ENCODE data around the gene PFDN6.

Gene PFDN6

GRCh38 chr6:33318426-33319073 lies 29.1 kb downstream of the PFDN6 start:
- FAIRE-seq: no peak

- no peak for FAIRE-seq
Measured at GRCh38 chr6:33319939-33320314, 30.5 kb downstream of the PFDN6 start.

DNA sequence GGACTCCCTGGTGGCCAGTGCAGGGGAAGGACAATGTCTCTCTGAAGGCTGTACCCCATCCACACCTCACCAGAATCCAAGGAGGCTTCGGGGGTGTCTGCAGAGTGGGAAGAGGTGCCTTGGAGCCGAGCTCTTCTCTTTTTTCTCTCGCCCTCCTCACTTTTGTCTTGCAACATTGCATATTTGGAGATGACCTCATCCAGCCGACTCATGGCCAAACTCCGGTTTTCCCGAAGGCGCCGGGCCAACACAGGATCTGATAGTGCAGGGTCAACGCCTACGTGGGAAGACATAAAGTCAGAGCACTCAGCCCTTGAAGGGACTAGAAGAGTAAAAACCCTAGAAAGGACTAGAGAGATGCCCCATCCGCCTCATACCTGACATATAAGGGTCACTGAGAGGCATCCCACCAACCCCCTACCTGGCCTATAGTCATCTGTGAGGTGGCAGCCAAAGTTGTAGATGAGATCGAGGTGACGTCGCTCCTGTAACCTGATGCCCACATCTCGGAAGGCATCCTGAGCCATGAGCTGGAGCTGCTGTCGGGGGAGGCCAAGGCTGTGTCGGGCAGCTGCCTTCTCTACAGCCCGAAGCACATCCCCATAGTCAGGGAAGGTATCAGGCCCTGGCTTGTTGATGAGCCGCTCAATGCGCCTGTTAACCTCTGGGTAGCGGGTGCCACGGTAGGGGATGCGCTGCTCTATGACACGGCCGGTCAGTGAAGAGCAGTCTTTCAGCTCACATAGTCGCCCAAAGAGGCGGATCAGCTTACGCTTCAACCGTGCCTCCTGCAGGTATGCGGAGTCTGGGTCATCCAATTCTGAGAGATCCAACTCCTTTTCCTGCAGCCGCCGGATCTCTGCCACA lies 31.1 kb downstream of the PFDN6 start:
- no peak for FAIRE-seq

- FAIRE-seq: no peak
Measured at GRCh38 chr6:33321227-33321626, 31.8 kb downstream of the PFDN6 start.

DNA sequence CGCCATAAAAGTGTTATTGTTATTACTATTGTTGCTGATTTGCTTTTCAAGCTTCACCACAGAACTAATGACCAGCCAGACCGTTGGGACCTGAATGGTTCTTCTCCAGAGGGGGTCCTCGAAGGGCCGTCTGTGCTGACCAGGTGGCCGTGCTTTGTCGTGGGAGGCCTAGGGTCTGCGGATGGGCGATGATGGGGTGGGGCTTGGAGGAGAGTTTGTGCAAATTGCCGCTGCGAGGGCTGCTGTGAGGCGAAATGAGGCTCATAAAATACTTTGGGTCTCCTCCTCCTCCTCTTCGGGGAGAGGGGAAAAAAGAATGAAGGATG lies 34.2 kb downstream of the PFDN6 start:
- no peak for FAIRE-seq

DNA sequence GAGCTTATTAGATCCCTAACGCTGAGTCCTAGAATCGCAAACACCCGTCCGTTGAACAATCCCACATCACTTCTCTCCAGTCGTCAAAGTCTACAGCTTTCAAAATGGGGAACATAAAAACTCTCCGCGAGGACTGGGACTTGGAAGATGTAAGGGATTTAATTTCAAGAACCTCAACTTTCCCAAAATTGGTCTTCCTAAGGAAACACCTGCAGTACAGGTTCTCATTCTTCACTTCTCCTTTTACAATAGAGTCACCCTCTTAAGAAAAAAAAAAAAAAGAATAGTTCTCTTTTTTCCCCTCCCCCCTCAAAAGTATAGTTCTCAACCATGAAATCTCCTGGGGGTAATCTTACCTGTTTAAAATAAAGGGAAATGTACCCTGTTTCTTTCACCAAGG lies 34.7 kb downstream of the PFDN6 start:
- FAIRE-seq: no peak

DNA sequence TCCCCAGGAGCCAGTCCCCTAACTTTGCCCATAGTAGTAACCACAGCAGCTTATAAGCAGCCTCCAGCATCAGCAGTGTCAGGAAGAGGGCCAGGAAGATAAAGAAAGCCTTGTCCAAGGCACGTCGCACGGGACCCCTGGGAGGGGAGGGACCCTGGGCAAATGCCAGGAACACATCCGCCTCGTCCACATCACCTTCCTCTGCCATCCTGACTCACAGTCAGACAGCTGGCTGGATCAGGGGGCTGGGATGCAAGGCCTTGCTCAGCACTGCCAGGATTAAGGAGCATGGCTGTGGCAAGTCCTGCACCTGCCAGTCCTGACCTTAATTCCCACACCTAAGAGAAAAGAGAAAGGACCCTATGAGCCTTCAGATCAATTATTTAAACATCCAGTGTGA lies 39.7 kb downstream of the PFDN6 start:
- no peak for FAIRE-seq

DNA sequence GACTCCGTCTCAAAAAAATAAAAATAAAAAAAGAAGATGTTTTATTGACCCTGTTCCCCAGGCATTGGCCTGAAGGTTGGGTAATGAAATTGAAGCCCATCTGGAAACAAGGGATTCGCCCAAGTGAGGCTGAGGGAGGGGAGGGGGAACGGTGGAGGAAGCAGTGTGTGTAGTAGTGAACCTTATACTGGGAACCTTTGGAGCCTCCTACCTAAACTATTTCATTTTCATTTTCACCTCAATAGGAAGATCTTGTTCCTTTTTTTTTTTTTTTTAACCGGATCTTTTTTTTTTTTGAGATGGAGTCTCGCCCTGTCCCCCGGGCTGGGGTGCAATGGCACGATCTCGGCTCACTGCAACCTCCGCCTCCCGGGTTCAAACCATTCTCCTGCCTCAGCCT lies 41.3 kb downstream of the PFDN6 start:
- FAIRE-seq: no peak

GRCh38 chr6:33333666-33334065 lies 44.3 kb downstream of the PFDN6 start:
- no peak for FAIRE-seq

DNA sequence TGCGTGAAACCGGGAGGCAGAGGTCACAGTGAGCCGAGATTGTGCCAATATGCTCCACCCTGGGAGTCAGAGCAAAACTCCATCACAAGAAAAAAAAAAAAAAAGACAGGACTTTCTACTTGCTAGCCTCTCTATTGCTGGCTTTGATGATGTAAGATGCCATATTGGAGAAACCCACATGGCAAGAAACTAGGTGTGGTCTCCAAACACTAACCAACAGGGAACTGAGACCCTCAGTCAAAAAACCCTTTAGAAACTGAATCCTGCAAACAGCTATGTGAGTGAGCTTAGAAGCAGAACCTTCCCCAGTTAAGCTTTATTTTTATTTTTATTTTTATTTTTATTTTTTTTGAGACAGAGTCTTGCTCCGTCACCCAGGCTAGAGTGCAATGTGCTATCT lies 46.5 kb downstream of the PFDN6 start:
- FAIRE-seq: no peak

GRCh38 chr6:33336495-33336894 lies 47.1 kb downstream of the PFDN6 start:
- FAIRE-seq: no peak

- no peak for FAIRE-seq
Measured at GRCh38 chr6:33339193-33339592, 49.8 kb downstream of the PFDN6 start.
